Stomach (tissue), 4 donors: Measurements from ENCODE around the gene CCT6B.

Experiments
- CTCF ChIP-seq, 7 experiments: fragments of 450-650 bp in 4 of 7; fragments of 200-600 bp in 3 of 7; sonication (generic) in 3 of 7; IDR thresholded peaks; one replicate each; pipeline ENCODE4 v1.5.1; 2016 to 2019; ENCODE audit warnings: antibody characterized with exemption in 7 of 7, control low read depth in 2 of 7, mild to moderate bottlenecking in 1 of 7
- POLR2A ChIP-seq, 4 donors: fragments of 450-650 bp; IDR thresholded peaks; one replicate each; pipeline ENCODE4 v1.6.1; 2016; ENCODE audit warnings: antibody characterized with exemption in 4 of 4, control low read depth in 2 of 4, mild to moderate bottlenecking in 1 of 4, moderate library complexity in 1 of 4
- POLR2AphosphoS5 ChIP-seq, 3 donors: sonication (generic); formaldehyde crosslinking; IDR thresholded peaks; one replicate each; pipeline ENCODE4 v1.6.1; 2016; ENCODE audit warnings: antibody characterized with exemption in 3 of 3

- TF ChIP-seq POLR2AphosphoS5 (IDR thresholded peaks at IDR 0.05) = no peak
- TF ChIP-seq CTCF (IDR thresholded peaks at IDR 0.05) = no peak
- TF ChIP-seq POLR2A (IDR thresholded peaks at IDR 0.05) = no peak
Measured at GRCh38 chr17:34974794-34975785, 13.8 kb upstream of the CCT6B start.
